IPS DF 4.7 (cell line): ENCODE measurements around the gene CEBPB.
"Not testable (repeated sequence)": the region's sequence is repeated elsewhere in the genome, so short reads cannot be mapped to it uniquely, and the experiment has no call there.

ENCODE experiments used
- DNase-seq: peaks from one replicate; pipeline ENCODE4 v3.0.0-alpha.2; 2013; ENCODE audit warnings: low spot score; ENCODE audit errors: extremely low read depth

The CEBPB gene

DNA sequence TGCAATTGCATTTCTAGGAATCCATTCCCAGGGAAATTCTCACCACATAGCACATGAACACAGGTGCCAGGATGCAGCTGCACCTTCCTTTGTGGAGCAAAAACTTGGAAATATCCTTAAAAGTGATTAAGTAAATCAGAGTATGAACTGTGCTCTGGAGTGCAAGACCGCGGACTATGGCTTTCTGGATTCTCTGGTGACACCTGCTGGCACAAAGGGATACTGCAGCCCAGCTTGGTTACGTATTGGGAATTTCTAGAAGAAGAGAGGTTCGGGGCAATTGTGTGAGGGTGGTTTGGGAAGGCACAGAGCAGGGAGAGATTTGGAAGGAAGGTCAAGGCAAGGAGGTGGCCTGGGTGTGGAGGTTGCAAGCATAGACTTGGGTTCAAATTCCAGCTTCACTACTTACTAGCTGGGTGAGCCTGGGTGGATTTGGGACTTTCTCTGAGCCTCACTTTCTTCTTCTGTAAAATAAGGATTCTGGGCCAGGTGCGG is 21.3 kb upstream of the CEBPB start:
- DNase-seq: no peak

DNA sequence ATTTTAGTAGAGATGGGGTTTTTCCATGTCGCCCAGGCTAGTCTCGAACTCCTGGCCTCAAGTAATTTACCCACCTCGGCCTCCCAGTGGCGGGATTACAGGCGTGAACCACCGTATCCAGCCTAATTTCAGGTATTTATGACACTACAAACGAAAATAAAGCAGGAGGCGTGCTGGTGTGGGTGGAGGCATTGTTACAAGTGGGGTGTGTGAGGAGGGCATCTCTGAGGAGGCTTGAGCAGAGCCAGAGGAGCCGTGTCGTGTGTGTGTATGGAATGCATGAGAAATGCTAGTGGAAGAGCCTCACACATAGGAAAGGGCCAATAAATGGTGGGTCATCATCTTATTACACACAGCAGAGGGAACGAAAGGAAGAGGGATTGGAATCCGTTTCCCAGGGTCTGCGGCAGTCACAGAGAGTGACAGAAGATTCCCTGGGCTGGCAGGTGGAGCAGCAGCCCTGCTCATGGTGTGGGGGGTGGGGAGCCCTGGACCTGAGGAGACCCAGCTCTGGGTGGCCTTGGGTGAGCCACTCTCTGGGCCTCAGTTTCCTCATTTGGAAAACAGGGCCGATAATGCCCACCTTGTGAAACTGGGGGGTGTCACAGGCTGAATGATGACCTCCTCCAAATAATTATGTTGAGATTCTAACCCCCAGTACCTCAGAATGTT is 19.9 kb upstream of the CEBPB start:
- DNase-seq: no peak

DNA sequence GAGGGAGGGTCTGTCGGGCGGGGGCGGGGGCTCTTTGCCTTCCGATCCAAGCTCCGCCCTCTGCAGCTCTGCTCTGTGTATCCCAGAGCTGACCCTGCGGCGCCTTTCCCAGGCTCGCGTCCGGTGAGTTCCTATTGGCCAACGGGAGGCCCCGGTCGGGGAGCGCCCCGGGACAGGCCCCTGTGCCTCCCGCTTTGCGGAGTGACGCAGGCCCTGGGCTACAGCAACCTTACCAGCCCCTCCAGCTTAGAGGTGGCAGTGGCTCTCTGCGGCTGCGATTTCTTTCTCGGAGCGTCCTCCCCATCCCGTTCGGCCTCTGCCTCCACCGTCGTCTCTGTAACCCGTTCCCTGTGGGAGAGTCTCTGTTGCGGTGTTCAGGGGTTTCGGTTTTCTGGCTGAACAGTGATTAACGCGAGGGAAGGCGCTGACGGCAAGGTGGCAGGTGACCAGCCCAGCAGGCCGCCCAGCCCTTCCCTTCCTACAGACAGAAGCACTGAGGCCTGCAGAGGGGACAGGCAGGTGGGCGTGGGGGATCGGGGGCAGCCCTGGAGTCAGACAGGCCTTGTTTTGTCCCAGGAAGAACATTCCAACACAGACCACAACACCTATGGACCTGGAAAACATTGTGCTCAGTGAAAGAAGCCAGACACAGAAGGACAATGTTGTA is 18.1 kb upstream of the CEBPB start:
- DNase-seq: no peak

DNA sequence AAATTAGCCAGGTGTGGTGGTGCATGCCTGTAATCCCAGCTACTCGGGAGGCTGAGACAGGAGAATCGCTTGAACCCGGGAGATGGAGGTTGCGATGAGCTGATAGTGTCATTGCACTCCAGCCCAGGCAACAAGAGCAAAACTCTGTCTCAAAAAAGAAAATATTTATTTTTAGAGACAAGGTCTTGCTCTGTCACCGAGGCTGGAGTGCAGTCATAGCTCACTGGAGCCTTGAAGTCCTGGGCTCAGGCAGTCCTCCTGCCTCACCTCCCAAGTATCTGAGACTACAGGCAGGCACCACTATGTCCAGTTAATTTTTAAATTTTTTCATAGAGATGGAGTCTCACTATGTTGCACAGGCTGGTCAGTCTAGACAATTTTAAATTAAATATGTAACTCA is 16.2 kb upstream of the CEBPB start:
- no peak for DNase-seq

DNA sequence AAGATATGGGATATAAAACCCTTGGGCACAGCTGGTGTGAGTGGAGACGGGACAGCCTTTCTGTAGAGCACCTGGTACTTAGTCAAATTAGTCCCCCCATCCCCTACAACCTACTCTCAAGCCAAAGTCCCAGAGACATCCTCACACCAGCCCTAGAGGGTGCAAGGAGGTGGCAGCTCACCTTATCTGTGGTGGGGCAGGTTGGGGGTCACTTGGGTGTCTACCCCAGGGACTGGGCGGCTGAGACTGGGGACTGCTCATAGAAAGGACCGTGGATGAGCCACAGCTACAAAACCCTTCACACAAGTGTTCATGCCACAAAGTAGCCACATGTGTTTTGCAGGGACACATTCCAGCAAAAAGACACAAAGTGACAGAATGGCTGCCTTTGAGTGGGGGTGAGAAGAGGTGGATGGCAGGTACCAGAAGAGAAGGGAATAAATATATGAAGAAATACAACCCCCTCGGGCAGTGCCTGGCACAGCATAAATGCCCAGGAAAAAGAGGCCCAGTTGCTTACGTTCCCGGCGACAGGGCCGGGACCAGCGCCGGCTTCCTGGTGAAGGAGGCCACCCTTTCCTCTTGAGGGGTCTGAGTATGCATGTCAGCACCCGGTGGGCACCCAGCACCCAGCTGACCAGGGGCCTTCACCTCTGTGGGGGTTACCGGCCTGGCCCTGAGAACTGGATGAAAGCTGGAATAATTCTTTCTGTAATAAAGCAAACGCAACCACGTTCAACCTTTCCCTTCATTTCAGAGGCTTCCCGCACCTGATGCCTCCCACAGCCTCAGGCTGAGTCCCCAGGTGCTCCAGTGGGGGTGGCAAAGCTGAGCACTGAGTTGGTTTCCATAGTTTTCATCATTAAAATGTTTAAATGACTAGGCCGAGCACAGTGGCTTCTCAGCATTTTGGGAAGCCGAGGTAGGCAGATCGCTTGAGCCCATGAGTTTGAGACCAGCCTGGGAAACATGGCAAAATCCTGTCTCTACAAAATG is 14.4 kb upstream of the CEBPB start:
- no peak for DNase-seq

DNA sequence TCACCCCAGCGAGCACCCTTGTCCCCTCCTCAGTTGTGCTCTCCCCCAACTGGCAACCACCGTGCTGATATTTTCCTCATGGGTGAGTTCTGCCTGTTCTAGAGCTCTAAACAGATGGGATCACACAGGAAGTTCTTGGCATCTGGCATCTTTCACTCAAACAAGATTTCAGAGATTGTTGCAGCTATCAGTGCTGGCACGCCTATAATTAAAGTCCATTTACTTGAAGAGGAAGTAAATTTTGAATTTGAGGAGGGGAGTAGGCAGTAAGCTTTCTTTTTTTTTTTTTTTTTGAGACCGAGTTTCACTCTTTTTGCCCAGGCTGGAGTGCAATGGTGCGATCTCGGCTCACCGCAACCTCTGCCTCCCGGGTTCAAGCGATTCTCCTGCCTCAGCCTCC is 12.0 kb upstream of the CEBPB start:
- not testable (repeated sequence) for DNase-seq

DNA sequence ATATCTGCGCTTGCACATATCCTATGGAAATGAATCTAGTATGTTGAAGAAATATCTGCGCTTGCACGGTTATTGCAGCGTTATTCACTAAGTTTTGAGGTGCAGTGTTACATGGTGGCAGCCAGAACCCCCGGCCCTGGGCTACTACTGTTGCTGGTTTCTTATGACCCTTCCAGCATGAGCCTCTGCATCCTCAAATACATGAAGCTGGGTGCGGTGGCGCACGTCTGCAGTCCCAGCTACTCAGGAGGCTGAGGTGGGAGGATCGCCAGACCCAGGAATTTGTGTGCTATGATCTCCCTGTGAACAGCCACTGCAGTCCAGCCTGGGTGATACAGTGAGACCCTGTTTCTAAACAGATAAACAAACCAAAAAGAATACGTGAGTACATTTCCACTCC is 9.3 kb upstream of the CEBPB start:
- no peak for DNase-seq

DNA sequence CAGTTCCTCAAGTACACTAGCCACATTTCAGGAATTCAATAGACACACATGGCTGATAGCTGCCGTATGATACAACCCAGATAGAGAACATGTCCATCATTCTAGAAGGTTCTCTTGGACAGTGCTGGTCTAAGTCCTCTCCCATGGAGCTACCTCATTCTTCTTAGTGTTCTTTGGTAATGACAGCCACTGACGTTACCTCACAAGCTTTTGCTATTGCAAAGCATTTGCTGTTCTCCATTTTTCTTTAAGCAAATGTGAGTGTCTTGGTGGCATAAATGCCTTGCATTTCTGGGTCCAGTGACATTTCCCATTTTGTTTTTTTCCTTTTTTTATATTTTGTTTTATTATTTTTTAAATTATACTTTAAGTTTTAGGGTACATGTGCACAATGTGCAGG is 8.3 kb upstream of the CEBPB start:
- no peak for DNase-seq

DNA sequence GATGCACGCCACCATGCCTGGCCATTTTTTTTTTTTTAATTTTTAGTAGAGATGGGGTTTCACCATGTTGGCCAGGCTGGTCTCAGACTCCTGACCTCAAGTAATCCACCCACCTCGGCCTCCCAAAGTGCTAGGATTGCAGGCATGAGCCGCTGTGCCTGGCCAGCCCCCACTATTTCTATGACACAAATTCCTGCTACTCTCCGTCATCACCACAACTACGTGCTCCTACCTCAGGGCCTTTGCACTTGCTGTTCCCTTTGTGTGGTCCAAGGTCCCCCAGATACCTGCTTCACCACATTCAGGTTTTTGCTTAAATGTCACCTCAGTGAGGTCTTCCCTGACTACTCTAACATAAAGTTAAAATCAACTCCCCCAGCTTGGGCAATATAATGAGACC is 5.2 kb upstream of the CEBPB start:
- no peak for DNase-seq

DNA sequence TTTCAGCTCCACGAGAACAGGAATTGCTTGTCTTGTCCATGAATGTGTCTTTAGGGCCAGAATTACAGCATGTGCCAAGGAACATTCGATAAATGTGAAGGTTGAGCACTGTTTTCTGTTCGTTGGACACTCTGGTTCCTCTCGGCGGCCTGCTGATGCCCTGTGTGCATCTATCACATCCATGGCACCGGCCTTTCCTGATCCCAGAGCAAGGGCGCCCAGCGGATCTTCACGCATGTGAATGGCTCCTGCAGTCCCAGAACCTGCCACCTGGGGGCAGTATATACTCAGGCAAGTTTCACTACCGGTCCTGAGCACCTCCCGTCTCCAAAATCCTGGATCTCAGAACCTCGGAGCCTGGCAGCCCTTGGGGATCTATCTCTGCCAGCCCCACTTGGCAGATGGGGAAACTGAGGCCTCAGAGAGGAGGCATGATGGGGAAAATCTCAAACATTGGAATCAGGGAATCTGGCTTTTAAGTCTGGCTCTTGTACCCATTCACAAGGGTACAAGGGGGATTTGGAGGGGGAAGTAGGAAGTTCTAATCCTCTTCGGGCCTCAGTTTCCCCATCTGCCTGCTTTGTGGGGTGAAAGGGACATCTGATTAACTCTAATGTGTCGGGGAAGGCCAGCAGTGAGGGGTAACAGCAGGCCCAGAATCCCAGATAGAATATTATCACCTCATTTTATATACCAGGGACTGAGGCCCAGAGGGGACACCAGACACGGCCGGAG is 4.3 kb upstream of the CEBPB start:
- no peak for DNase-seq

DNA sequence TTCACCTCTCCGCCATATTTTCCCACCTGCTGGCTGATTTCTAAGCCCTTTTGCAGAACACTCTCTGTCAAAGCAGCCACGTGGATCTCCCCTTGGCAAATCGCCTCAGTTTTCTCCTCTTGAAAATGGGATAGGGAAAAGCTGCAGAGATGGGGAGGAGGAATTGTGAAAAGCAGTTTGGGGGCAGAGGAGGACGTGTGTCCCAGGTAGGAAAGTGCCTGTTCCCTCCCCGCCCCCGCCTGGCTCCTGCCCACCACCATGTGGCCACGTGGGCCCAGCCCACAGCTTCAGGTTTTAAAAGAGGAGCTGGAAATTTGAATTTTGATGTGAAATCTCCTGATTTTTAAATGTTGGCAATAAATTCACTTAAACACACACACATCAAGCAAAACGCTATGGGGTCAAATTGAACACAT is 3.6 kb upstream of the CEBPB start:
- DNase-seq: no peak

DNA sequence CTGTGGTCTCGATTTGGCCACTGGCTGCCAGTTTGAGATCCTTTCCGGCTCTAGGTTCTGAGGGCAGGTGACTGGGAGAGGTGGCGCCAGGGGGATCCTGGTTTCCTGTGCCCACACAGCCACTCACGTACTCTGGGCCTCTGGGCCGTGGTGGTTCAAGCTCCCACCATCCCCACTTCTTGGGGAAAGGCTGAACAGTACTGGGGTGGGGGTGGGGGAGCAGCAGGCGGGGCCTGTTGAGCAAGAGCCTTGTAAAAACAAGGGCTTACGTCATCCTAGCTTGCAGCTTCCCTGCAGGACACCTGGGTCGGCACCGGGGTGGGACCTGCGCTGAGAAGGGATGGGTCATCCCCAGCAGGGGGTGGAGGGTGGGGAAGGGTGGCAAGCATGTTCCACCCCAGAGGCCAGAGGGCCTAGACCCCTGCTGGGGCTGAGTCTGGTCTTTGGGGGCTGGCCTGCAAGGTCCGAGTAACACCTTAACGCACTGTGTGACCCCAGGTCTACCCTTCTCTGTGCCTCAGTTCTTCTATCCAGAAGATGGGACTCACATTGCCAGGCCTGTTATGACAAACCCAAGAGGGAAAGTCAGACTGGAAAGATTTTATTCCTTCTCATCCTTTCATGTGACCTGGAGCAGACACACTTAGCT is 3.1 kb upstream of the CEBPB start:
- DNase-seq: no peak

DNA sequence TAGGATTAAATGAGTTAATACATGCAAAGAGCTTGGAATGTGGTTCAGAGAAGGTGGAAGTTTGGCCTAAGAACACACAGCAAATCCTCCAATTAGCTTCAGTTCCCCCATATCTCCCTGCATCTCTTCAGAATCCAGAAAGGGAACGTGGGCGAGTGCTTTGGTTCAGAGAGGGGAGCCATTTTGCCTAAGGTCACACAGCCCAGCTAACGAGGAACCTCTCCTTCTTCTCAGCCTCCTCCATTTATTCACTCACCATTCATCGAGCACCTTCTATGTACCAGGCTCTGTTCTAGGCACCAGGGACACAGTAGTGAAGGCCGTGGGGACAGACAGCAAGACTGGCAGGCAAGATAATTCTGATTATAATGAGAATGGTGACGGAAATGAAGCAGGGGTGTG is 2.3 kb upstream of the CEBPB start:
- DNase-seq: no peak

DNA sequence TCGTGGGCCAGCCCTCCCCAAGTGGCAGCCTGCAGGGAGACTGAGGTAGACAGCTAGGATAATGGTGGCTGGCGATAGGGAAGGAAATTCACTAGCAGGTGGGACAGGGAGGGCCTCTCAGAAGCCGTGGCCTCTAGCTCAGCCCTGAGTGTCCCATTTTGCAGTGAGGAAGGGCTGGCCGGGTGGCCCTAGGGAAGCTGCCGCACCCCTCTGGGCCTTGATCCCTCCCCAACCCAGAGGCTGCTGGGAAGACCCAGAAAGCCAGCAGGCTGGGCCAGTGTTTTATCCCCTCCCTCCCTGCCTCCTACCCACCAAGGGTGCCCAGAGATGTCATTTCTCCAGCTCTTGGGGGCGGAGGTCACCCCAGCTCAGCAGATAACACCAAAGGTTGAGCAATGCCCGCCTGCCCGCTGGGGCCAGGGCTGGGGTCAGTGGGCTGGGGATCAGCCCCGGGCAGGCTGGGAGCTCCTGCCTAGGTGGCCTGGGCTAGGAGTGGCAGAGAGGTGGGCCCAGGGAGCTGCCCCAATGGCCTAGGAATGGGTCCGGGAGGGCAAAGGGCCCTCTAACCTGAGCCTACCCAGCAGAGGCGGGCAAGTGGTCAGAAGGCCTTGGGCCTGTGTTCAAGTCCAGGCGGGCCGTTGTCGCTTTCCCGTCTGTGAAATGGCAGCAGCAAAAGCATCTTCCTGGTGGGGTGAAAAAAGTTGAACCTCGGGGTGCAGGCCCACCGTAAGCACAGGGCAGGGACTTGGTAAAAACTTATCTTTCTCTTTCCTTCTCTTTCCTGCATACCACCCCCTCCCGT is 1.6 kb upstream of the CEBPB start:
- no peak for DNase-seq

DNA sequence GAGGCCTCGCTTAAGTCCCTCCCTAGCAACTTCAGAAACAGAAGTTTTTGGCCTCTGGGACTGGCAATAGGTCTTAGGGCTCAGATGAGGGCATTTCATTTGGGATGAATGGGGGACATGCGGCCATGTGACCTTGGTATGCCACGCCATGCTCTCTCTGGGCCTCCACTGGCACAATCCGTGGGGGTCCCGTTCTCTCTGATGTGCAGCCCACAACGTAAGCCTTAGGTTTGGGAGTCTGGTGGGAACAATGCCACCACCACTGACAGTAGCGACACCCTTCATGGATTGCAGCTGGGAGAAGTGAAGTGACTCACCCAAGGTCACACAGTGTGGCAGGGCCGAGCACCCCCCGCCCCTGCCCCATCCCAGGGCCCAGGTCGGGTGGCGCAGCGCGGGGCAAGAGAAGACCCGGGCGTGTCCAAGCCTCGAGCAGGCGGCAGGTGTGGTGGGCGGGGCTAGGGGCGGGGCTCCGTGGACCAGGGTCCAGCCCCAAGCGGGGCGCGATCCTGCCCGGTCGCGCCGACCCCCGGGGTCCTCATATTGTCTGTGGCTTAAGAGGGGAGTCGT is 864 bp upstream of the CEBPB start:
- no peak for DNase-seq

DNA sequence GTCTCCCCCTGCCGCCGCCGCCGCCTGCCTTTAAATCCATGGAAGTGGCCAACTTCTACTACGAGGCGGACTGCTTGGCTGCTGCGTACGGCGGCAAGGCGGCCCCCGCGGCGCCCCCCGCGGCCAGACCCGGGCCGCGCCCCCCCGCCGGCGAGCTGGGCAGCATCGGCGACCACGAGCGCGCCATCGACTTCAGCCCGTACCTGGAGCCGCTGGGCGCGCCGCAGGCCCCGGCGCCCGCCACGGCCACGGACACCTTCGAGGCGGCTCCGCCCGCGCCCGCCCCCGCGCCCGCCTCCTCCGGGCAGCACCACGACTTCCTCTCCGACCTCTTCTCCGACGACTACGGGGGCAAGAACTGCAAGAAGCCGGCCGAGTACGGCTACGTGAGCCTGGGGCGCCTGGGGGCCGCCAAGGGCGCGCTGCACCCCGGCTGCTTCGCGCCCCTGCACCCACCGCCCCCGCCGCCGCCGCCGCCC is 474 bp downstream of the CEBPB start:
- no peak for DNase-seq

DNA sequence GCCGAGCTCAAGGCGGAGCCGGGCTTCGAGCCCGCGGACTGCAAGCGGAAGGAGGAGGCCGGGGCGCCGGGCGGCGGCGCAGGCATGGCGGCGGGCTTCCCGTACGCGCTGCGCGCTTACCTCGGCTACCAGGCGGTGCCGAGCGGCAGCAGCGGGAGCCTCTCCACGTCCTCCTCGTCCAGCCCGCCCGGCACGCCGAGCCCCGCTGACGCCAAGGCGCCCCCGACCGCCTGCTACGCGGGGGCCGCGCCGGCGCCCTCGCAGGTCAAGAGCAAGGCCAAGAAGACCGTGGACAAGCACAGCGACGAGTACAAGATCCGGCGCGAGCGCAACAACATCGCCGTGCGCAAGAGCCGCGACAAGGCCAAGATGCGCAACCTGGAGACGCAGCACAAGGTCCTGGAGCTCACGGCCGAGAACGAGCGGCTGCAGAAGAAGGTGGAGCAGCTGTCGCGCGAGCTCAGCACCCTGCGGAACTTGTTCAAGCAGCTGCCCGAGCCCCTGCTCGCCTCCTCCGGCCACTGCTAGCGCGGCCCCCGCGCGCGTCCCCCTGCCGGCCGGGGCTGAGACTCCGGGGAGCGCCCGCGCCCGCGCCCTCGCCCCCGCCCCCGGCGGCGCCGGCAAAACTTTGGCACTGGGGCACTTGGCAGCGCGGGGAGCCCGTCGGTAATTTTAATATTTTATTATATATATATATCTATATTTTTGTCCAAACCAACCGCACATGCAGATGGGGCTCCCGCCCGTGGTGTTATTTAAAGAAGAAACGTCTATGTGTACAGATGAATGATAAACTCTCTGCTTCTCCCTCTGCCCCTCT is 1.1 kb downstream of the CEBPB start:
- DNase-seq: no peak

DNA sequence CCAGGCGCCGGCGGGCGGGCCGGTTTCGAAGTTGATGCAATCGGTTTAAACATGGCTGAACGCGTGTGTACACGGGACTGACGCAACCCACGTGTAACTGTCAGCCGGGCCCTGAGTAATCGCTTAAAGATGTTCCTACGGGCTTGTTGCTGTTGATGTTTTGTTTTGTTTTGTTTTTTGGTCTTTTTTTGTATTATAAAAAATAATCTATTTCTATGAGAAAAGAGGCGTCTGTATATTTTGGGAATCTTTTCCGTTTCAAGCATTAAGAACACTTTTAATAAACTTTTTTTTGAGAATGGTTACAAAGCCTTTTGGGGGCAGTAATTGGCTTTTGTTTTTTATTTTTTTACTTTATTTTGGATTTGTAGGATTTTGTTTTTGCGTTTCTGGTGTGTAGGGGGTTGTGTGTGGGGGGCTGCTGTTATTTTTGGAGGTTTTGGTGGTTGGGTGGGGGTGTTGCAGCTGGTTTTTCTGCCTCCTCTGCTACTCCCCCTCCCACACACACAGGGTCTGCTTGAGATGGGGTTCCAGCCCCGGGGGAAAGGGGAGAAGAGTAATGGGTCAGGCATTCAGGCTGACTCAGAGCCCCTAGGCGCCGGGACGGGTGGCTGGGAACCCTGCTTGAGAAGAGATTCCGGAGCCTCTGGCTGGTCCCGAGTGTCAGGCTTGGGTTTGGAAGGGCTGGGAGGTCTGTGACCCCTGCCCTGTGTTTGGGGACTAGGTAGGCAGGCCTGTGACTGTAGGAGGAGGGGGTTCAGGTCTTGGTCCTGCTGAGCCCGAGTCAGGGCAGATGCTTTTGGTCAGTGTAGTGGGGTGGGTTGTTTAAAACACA is 2.0 kb downstream of the CEBPB start:
- no peak for DNase-seq
